DMS153 (cell line): Measurements from ENCODE around the gene MOB2.

Source experiments
- DNase-seq: peaks from one replicate; lab custom pipeline; 2025; lab: John Stamatoyannopoulos, UW

Gene MOB2

GRCh38 chr11:1484695-1485503 lies 1.7 kb downstream of the MOB2 start:
- no peak for DNase-seq

- DNase-seq, result no peak
Measured at GRCh38 chr11:1484061-1484671, 2.4 kb downstream of the MOB2 start.

GRCh38 chr11:1483445-1483961 lies 3.1 kb downstream of the MOB2 start:
- no peak for DNase-seq

GRCh38 chr11:1482581-1483444 lies 3.8 kb downstream of the MOB2 start:
- no peak for DNase-seq

GRCh38 chr11:1481861-1482441 lies 4.6 kb downstream of the MOB2 start:
- no peak for DNase-seq

GRCh38 chr11:1481483-1481825 lies 5.1 kb downstream of the MOB2 start:
- DNase-seq, result no peak

- DNase-seq, result no peak
Measured at GRCh38 chr11:1480555-1481482, 5.8 kb downstream of the MOB2 start.

GRCh38 chr11:1480191-1480554 lies 6.4 kb downstream of the MOB2 start:
- DNase-seq, result no peak

GRCh38 chr11:1479678-1480118 lies 6.9 kb downstream of the MOB2 start:
- DNase-seq, result no peak

- DNase-seq, result no peak
Measured at GRCh38 chr11:1479006-1479677, 7.4 kb downstream of the MOB2 start.

- DNase-seq, result no peak
Measured at GRCh38 chr11:1478544-1478943, 8.0 kb downstream of the MOB2 start.

GRCh38 chr11:1478011-1478410 lies 8.6 kb downstream of the MOB2 start:
- DNase-seq, result no peak

GRCh38 chr11:1476940-1477736 lies 9.4 kb downstream of the MOB2 start:
- no peak for DNase-seq

- no peak for DNase-seq
Measured at GRCh38 chr11:1475841-1476240, 10.7 kb downstream of the MOB2 start.

GRCh38 chr11:1473786-1474185 lies 12.8 kb downstream of the MOB2 start:
- no peak for DNase-seq

GRCh38 chr11:1473011-1473628 lies 13.5 kb downstream of the MOB2 start:
- no peak for DNase-seq

- DNase-seq, result no peak
Measured at GRCh38 chr11:1472180-1473005, 14.2 kb downstream of the MOB2 start.

- no peak for DNase-seq
Measured at GRCh38 chr11:1471736-1472135, 14.8 kb downstream of the MOB2 start.
